Measurements from ENCODE around the gene HYAL2.

HYAL2 gene

DNA sequence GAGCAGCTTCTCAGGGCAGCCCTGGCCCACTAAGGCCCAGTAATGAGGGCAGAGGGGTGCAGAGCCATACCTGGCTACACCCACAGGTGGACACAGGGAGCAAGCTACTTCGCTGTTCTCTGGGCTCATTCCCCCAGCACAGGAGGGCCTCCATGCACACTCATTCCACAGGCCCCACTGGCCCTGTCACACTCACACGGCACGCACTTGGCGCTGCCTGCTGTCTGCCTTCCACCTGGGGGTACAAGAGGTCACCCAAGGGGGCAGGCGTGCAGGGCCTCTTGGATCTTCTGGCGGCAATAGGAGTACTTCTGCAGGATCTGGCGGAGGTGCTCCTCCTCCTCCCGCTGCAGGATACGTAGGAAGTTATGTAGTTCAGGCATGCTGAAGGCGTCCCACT, 7.8 kb upstream of the HYAL2 start:
- in situ Hi-C loops (cut with HindIII; ENCODE audit: low pct_ligation_motif_present, low sequenced_read_pairs), result no loop called here
- no peak for TF ChIP-seq CTCF (IDR thresholded peaks at IDR 0.05; ENCODE audit: low read depth, low read length, missing control alignments)
- Histone ChIP-seq H3K27ac (no peak overlapping the region), H3K36me3 (replicated peaks) (peaks cover 30% of the 10 kb centered on the region), H3K27me3 (replicated peaks) (no peaks in the 10 kb centered on the region), H3K4me3 (ENCODE audit: low read depth, low read length) (no peak overlapping the region)
- no peak for DNase-seq

GRCh38 chr3:50327943-50328691, 5.6 kb upstream of the HYAL2 start, which contains the start of gene TUSC2:
Gene TUSC2 (minus strand): TSS chr3:50328223. CDS start chr3:50328099, 124 bp downstream.
- peak; percentile 95 for DNase-seq
- in situ Hi-C loops (cut with HindIII; ENCODE audit: low pct_ligation_motif_present, low sequenced_read_pairs), result no loop called here
- peaks cover 30% of the 10 kb centered on the region for H3K36me3 ChIP-seq (replicated peaks)
- peak within 1 kb of the TSS; percentile 26 for H3K27ac ChIP-seq
- TF ChIP-seq CTCF (IDR thresholded peaks at IDR 0.05; ENCODE audit: low read depth, low read length, missing control alignments), result no peak
- no peaks in the 10 kb centered on the region for H3K27me3 ChIP-seq (replicated peaks)
- peak within 1 kb of the TSS; percentile 84 for H3K4me3 ChIP-seq (ENCODE audit: low read depth, low read length)

- no peaks in the 10 kb centered on the region for H3K27me3 ChIP-seq (replicated peaks)
- peak overlapping the region; percentile 84 for H3K4me3 ChIP-seq (ENCODE audit: low read depth, low read length)
- no peak overlapping the region for H3K27ac ChIP-seq
- TF ChIP-seq CTCF (IDR thresholded peaks at IDR 0.05; ENCODE audit: low read depth, low read length, missing control alignments), result no peak
- peaks cover 30% of the 10 kb centered on the region for H3K36me3 ChIP-seq (replicated peaks)
- DNase-seq, result no peak
- in situ Hi-C loops (cut with HindIII; ENCODE audit: low pct_ligation_motif_present, low sequenced_read_pairs), result no loop called here
Observed at GRCh38 chr3:50327129-50327528, 4.6 kb upstream of the HYAL2 start.

DNA sequence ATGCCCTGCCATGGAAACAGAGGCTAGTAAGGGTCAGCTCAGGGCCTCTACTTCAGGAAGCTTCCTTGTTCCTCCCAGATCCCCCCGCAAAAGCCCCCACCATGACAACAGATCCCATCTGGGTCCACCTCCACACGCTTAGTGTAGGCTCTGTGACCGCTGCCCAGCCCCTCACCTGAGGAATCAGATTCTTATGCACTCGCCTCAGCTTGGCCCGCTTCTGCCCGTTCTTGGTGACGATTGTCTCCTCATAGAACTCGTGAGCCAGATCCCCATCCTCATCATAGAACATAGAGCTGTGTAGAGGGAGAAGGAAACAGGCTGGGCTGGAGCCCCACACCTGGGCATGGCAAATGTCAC, 3.6 kb upstream of the HYAL2 start:
- Histone ChIP-seq H3K36me3 (replicated peaks) (peaks cover 22% of the 10 kb centered on the region), H3K27ac (no peak overlapping the region)
- DNase-seq, result no peak

DNA sequence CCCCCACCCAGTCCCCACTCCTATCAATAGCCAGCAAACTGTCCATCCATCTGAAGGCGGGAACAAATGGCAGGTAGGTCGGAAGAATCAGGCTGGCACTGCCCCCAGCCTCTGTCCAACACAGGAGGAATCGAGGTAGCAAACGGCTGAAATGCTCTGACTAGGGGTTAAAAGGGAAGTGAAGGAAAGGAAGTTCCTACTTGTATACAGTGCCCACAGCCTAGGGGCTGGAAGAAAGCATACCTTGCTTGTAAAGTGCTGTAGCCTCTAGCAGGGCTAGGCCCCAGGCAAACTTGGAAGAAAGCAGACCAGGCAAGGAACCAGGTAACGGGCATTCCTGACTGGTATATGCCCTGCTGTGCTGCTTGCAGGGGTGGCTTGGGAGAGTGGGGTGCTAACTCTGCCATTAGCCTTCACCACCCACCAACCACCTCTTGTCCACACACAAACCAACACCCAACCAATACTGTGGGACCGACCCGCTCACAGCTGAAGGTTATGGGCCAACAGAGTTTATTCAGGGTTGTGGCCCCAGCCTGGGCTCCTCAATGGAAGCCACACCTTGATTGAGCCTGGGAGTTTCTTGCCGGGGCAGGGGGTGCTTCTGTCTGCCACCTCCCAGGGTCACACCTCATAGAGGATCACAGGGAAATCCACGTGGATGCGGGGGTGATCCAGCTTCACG, 3.1 kb upstream of the HYAL2 start:
- peaks cover 17% of the 10 kb centered on the region for H3K36me3 ChIP-seq (replicated peaks)
- H3K4me3 ChIP-seq (ENCODE audit: low read depth, low read length), result no peak overlapping the region

More for the DNA sequence above, 3.6 kb upstream of the HYAL2 start:
- Histone ChIP-seq H3K4me3 (ENCODE audit: low read depth, low read length) (no peak overlapping the region), H3K27me3 (replicated peaks) (no peaks in the 10 kb centered on the region)
- in situ Hi-C loops (cut with HindIII; ENCODE audit: low pct_ligation_motif_present, low sequenced_read_pairs), result no loop called here
- TF ChIP-seq CTCF (IDR thresholded peaks at IDR 0.05; ENCODE audit: low read depth, low read length, missing control alignments), result no peak

More for the DNA sequence above, 3.1 kb upstream of the HYAL2 start:
- Histone ChIP-seq H3K27me3 (replicated peaks) (no peaks in the 10 kb centered on the region), H3K27ac (no peak overlapping the region)
- no peak for TF ChIP-seq CTCF (IDR thresholded peaks at IDR 0.05; ENCODE audit: low read depth, low read length, missing control alignments)
- DNase-seq, result no peak
- in situ Hi-C loops (cut with HindIII; ENCODE audit: low pct_ligation_motif_present, low sequenced_read_pairs), result no loop called here
